ENCODE results near the gene C16orf90. TPM values are rescaled to one million over a fixed set of nuclear protein-coding genes. Genes with fewer than 3 reads are reported as not detected.
A peak's percentile ranks its signal among the peaks of the same experiment; 100 is the strongest.
"Not testable (repeated sequence)": the region's sequence is repeated elsewhere in the genome, so short reads cannot be mapped to it uniquely, and the experiment has no call there.

C16orf90 gene
- total RNA-seq, 4 donors from 2014 or later = not detected

DNA sequence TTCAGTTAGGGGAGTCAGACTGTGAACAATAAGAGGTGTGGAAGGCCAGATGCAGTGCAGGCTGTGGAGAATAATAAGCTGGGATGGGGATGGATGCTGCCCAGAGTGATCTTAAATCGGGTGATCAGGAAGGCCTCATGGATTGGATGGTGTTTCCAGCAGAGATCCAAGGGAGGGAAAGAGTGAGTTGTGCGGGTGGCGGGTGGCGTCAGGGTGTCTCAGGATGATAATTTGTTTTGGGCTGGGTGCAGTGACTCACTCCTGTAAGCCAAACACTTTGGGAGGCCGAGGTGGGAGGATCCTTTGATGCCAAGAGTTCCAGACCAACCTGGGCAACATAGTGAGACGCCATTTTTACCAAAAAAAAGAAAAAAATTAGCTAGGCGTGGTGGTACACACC, 13.4 kb upstream of the C16orf90 start:
- Histone ChIP-seq H3K27ac (no peak overlapping the region), H3K27me3 (no peaks in the 10 kb centered on the region), H3K36me3 (peaks cover 3 to 92% (median 6%) of the 10 kb centered on the region in 3 donors), H3K4me1 (peaks cover 0 to 11% (median 3%) of the 10 kb centered on the region in 3 donors), H3K4me3 (no peak overlapping the region), H3K9me3 (no peaks in the 10 kb centered on the region)
- intact Hi-C loops (cut with DNase I) = no loop called here
- DNase-seq = no peak
- 78 to 88% methylated on average over 7 of the region's 7 CpGs for WGBS, 2 donors
- TF ChIP-seq POLR2A (IDR thresholded peaks at IDR 0.05) = no peak
- TF ChIP-seq, protein P1, sequence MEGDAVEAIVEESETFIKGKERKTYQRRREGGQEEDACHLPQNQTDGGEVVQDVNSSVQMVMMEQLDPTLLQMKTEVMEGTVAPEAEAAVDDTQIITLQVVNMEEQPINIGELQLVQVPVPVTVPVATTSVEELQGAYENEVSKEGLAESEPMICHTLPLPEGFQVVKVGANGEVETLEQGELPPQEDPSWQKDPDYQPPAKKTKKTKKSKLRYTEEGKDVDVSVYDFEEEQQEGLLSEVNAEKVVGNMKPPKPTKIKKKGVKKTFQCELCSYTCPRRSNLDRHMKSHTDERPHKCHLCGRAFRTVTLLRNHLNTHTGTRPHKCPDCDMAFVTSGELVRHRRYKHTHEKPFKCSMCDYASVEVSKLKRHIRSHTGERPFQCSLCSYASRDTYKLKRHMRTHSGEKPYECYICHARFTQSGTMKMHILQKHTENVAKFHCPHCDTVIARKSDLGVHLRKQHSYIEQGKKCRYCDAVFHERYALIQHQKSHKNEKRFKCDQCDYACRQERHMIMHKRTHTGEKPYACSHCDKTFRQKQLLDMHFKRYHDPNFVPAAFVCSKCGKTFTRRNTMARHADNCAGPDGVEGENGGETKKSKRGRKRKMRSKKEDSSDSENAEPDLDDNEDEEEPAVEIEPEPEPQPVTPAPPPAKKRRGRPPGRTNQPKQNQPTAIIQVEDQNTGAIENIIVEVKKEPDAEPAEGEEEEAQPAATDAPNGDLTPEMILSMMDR (IDR thresholded peaks at IDR 0.05) = no peak

DNA sequence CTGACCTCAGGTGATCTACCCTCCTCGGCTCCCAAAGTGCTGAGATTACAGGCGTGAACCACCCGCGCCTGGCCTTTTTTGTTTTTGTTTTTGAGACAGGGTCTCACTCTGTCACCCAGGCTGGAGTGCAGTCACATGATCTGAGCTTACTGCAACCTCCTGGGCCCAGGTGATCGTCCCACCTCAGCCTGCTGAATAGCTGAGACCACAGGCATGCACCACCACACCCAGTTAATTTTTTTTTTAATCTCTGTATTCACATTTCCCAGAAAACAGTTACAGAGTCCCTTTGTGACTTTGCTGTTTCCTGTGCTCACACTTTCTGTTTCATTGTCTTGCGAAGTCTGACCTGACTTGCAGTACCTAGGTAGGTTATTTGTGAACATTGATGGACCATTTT, 8.2 kb upstream of the C16orf90 start:
- peaks cover 10 to 40% (median 29%) of the 10 kb centered on the region in 3 donors for H3K4me1 ChIP-seq
- no peak for DNase-seq
- 46 to 51% methylated on average over 6 of the region's 6 CpGs for WGBS, 2 donors
- peak overlapping the region in 2 of 4 donors; percentile 42 to 67 for H3K27ac ChIP-seq
- peaks cover 0 to 41% (median 0%) of the 10 kb centered on the region in 3 donors for H3K36me3 ChIP-seq
- no peaks in the 10 kb centered on the region for H3K9me3 ChIP-seq
- intact Hi-C loops (cut with DNase I) = no loop called here
- H3K4me3 ChIP-seq = no peak overlapping the region
- no peaks in the 10 kb centered on the region for H3K27me3 ChIP-seq
- TF ChIP-seq POLR2A (IDR thresholded peaks at IDR 0.05) = no peak
- TF ChIP-seq, protein P1 (IDR thresholded peaks at IDR 0.05) = no peak

DNA sequence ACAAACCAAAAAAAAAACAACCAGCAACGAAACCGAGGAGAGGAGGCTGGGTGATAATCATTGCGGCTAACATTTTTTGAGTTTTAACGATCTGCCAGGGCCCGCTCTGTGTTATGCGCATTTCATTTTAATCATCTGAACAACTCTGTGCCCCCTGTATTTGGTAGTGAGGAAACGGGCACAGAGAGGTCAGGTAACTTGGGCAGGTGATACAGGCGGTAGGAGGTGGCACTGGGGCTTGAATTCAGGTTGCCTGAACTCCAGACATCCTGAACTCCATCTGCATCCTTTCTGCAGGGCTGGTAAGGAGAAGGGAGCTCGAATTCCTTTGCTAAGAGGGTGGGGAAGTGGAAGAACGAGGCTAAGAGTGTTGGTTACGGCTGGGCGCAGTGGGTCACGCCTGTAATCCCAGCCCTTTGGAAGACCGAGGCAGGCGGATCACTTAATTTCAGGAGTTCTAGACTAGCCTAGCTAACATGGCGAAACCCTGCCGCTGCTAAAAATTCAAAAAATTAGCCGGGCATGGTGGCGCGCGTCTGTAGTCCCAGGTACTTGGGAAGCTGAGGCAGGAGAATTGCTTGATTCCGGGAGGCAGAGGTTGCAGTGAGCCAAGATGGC, 6.6 kb upstream of the C16orf90 start:
- DNase-seq = no peak
- TF ChIP-seq POLR2A (IDR thresholded peaks at IDR 0.05) = no peak
- TF ChIP-seq, protein P1 (IDR thresholded peaks at IDR 0.05) = no peak
- Histone ChIP-seq H3K4me3 (peak overlapping the region; percentile 69 to 94 (median 86)), H3K27me3 (no peaks in the 10 kb centered on the region), H3K36me3 (peaks cover 0 to 24% (median 0%) of the 10 kb centered on the region in 3 donors), H3K4me1 (peaks cover 10 to 40% (median 29%) of the 10 kb centered on the region in 3 donors), H3K9me3 (no peaks in the 10 kb centered on the region), H3K27ac (peak overlapping the region in 2 of 4 donors; percentile 68 to 81)
- intact Hi-C loops (cut with DNase I) = no loop called here
- 83 to 84% methylated on average over 22 of the region's 22 CpGs for WGBS, 2 donors

DNA sequence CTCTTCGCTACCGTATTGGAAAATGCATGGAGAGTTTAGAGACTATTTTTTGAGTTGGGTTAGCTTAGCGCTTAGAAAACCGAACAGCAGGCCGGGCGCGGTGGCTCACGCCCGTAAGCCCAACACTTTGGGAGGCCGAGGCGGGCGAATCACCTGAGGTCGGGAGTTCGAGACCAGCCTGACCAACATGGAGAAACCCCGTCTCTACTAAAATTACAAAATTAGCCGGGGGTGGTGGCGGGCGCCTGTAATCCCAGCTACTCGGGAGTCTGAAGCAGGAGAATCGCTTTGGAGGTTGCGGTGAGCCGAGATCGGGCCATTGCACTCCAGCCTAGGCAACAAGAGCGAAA, 6.1 kb upstream of the C16orf90 start:
- intact Hi-C loops (cut with DNase I); DNase-seq; H3K27me3 ChIP-seq; H3K9me3 ChIP-seq: not testable (repeated sequence)
- Histone ChIP-seq H3K4me3 (peak overlapping the region; percentile 69 to 94 (median 86)), H3K4me1 (peaks cover 10 to 40% (median 29%) of the 10 kb centered on the region in 3 donors), H3K36me3 (peaks cover 0 to 19% (median 0%) of the 10 kb centered on the region in 3 donors), H3K27ac (peak overlapping the region; percentile 58 to 81 (median 68))
- WGBS, 2 donors = 21 to 22% methylated on average over 17 to 24 of the region's 24 CpGs

DNA sequence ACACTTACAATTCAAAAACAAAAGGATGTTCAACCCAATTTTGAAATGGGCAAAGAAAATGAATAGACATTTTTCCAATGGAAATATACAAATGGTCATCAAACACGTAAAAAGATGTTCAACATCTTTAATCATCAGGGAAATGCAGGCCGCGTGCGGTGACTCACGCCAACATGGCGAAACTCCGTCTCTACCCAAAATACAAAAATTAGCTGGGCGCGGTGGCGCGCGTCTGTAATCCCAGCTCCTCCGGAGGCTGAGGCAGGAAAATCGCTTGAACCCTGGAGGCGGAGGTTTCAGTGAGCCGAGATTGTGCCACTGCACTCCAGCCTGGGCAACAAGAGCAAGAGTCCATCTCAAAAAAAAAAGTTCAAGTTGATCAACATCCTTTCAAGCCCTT, 3.7 kb upstream of the C16orf90 start:
- no peak overlapping the region for H3K4me3 ChIP-seq
- no peak for DNase-seq
- H3K4me1 ChIP-seq = peaks cover 10 to 38% (median 27%) of the 10 kb centered on the region in 3 donors
- WGBS, 2 donors = 92 to 95% methylated on average over 16 of the region's 16 CpGs
- no peaks in the 10 kb centered on the region for H3K9me3 ChIP-seq
- no peak overlapping the region for H3K27ac ChIP-seq
- TF ChIP-seq POLR2A (IDR thresholded peaks at IDR 0.05) = no peak
- TF ChIP-seq, protein P1 (IDR thresholded peaks at IDR 0.05) = no peak
- no peaks in the 10 kb centered on the region for H3K27me3 ChIP-seq
- intact Hi-C loops (cut with DNase I) = no loop called here
- no peaks in the 10 kb centered on the region for H3K36me3 ChIP-seq
